PFSK-1 (cell line): ENCODE measurements around the gene DPF3.

ENCODE experiments used
- FOXP2 ChIP-seq: optimal IDR thresholded peaks from 2 replicates; pipeline ENCODE3; 2011; ENCODE audit warnings: borderline replicate concordance, control low read depth, inconsistent platforms; ENCODE audit not compliant: insufficient read depth; ENCODE audit errors: extremely low read length, extremely low read depth
- POLR2AphosphoS5 ChIP-seq: IDR thresholded peaks from 2 replicates; pipeline ENCODE4 v1.6.1; 2012; ENCODE audit warnings: low read depth, mild to moderate bottlenecking, control low read depth, low read length, moderate library complexity
- REST ChIP-seq, 2 experiments: IDR thresholded peaks; 2 replicates each; pipeline versions ENCODE4 v1.6.1 to v1.8.0; 2011 to 2012; ENCODE audit warnings: low read depth in 2 of 2, low read length in 2 of 2, control low read depth in 1 of 2, inconsistent platforms in 1 of 2, mild to moderate bottlenecking in 1 of 2, moderate library complexity in 1 of 2; ENCODE audit not compliant: insufficient read depth in 1 of 2
- SIN3A ChIP-seq: IDR thresholded peaks from 2 replicates; pipeline ENCODE4 v1.6.1; 2012; ENCODE audit warnings: mild to moderate bottlenecking, low read length, moderate library complexity, borderline replicate concordance; ENCODE audit not compliant: insufficient read depth
- TAF1 ChIP-seq: IDR thresholded peaks from 2 replicates; pipeline ENCODE4 v1.6.1; 2012; ENCODE audit warnings: low read length, control low read depth, borderline replicate concordance; ENCODE audit not compliant: insufficient read depth

The DPF3 gene

GRCh38 chr14:72614365-72614764, 279.5 kb downstream of the DPF3 start:
- TF ChIP-seq SIN3A (no peak), FOXP2 (no peak), POLR2AphosphoS5 (no peak), REST (IDR thresholded peaks at IDR 0.05; ENCODE audit: insufficient read depth in 1 of 2, low read depth in 2 of 2, low read length in 2 of 2) (no peak), TAF1 (no peak)

- no peak for TF ChIP-seq POLR2AphosphoS5
- TF ChIP-seq SIN3A, result no peak
- TF ChIP-seq TAF1, result no peak
- TF ChIP-seq REST (IDR thresholded peaks at IDR 0.05; ENCODE audit: insufficient read depth in 1 of 2, low read depth in 2 of 2, low read length in 2 of 2), result no peak
- TF ChIP-seq FOXP2, result no peak
These were observed 280.0 kb downstream of the DPF3 start for GRCh38 chr14:72613975-72614319.

- no peak for TF ChIP-seq TAF1
- TF ChIP-seq POLR2AphosphoS5, result no peak
- no peak for TF ChIP-seq FOXP2
- no peak for TF ChIP-seq SIN3A
- TF ChIP-seq REST (IDR thresholded peaks at IDR 0.05; ENCODE audit: insufficient read depth in 1 of 2, low read depth in 2 of 2, low read length in 2 of 2), result no peak
These were observed 280.5 kb downstream of the DPF3 start for GRCh38 chr14:72613231-72613974.

- TF ChIP-seq POLR2AphosphoS5 (no peak), REST (IDR thresholded peaks at IDR 0.05; ENCODE audit: insufficient read depth in 1 of 2, low read depth in 2 of 2, low read length in 2 of 2) (no peak), SIN3A (no peak), FOXP2 (no peak), TAF1 (no peak)
These were observed 281.9 kb downstream of the DPF3 start for GRCh38 chr14:72612041-72612440.

GRCh38 chr14:72611506-72611905, 282.4 kb downstream of the DPF3 start:
- no peak for TF ChIP-seq REST (IDR thresholded peaks at IDR 0.05; ENCODE audit: insufficient read depth in 1 of 2, low read depth in 2 of 2, low read length in 2 of 2)
- no peak for TF ChIP-seq SIN3A
- TF ChIP-seq FOXP2, result no peak
- TF ChIP-seq TAF1, result no peak
- no peak for TF ChIP-seq POLR2AphosphoS5
